CD4-positive, alpha-beta memory T cell (primary cell): ENCODE data around the gene SHMT2. TPM values are rescaled to one million over a fixed set of nuclear protein-coding genes. Genes with fewer than 3 reads are reported as not detected.
"Not testable (repeated sequence)": the region's sequence is repeated elsewhere in the genome, so short reads cannot be mapped to it uniquely, and the experiment has no call there.

Source experiments
- CTCF ChIA-PET: fragments of 350-600 bp; sonication (Branson Sonifier 250); formaldehyde crosslinking; loops from one replicate; lab custom pipeline; 2021; ENCODE audit warnings: inconsistent platforms; ENCODE audit not compliant: partially characterized antibody; lab: Charles Lee
- POLR2A ChIA-PET: fragments of 350-600 bp; sonication (Branson Sonifier 250); formaldehyde crosslinking; loops from one replicate; lab custom pipeline; 2021; ENCODE audit not compliant: partially characterized antibody; lab: Charles Lee
- DNase-seq, 5 donors: peaks; one replicate each; pipeline versions ENCODE4 v3.0.0 to v3.0.0-alpha.2; 2020 to 2022; ENCODE audit warnings: mixed read lengths in 1 of 5
- H3K27ac ChIP-seq: one replicate; pipeline ENCODE4 v1.7.0; 2013; ENCODE audit warnings: low read depth, low read length
- H3K27me3 ChIP-seq: 2 replicates; pipeline ENCODE4 v1.7.0; 2013; ENCODE audit warnings: mild to moderate bottlenecking, low read length, moderate library complexity; ENCODE audit not compliant: insufficient read depth
- H3K36me3 ChIP-seq: 2 replicates; pipeline ENCODE4 v1.7.0; 2013; ENCODE audit warnings: mild to moderate bottlenecking, low read length, moderate library complexity; ENCODE audit not compliant: insufficient read depth
- H3K4me1 ChIP-seq: 2 replicates; pipeline ENCODE4 v1.7.0; 2013; ENCODE audit warnings: mild to moderate bottlenecking, low read length, moderate library complexity; ENCODE audit not compliant: insufficient read depth
- H3K4me3 ChIP-seq, 2 donors: one replicate each; pipeline ENCODE4 v1.7.0; 2013; ENCODE audit warnings: low read length in 2 of 2, mild to moderate bottlenecking in 1 of 2
- H3K9me3 ChIP-seq, 2 donors: one replicate each; pipeline ENCODE4 v1.7.0; 2013; ENCODE audit warnings: low read length in 2 of 2, control low read depth in 1 of 2; ENCODE audit not compliant: control insufficient read depth in 1 of 2
- H3K27ac Mint-ChIP-seq, 7 donors: one replicate each; pipeline ENCODE4 v1.8.0; 2020 to 2021; ENCODE audit warnings: mixed read lengths in 7 of 7, mild to moderate bottlenecking in 6 of 7, inconsistent platforms in 3 of 7, moderate library complexity in 3 of 7
- H3K27me3 Mint-ChIP-seq, 2 donors: one replicate each; pipeline ENCODE4 v1.8.0; 2020 to 2021; ENCODE audit warnings: mixed read lengths in 2 of 2
- H3K36me3 Mint-ChIP-seq, 2 donors: one replicate each; pipeline ENCODE4 v1.8.0; 2020 to 2021; ENCODE audit warnings: mixed read lengths in 2 of 2, inconsistent platforms in 1 of 2, mild to moderate bottlenecking in 1 of 2
- H3K4me1 Mint-ChIP-seq, 4 donors: one replicate each; pipeline ENCODE4 v1.8.0; 2020 to 2021; ENCODE audit warnings: mixed read lengths in 4 of 4, mild to moderate bottlenecking in 1 of 4
- H3K4me3 Mint-ChIP-seq, 8 donors: one replicate each; pipeline ENCODE4 v1.8.0; 2020 to 2021; ENCODE audit warnings: mixed read lengths in 8 of 8, mild to moderate bottlenecking in 7 of 8, moderate library complexity in 6 of 8, inconsistent platforms in 3 of 8
- H3K9me3 Mint-ChIP-seq, 8 donors: one replicate each; pipeline ENCODE4 v1.8.0; 2020 to 2021; ENCODE audit warnings: mixed read lengths in 8 of 8, mild to moderate bottlenecking in 5 of 8, inconsistent platforms in 3 of 8, moderate library complexity in 1 of 8
- intact Hi-C: fragments of 100-400 bp; cut with micrococcal nuclease; formaldehyde crosslinking; loops from one replicate; pipeline ENCODE4 v1.15.1; 2023
- polyA plus RNA-seq, 2 donors: library from polyadenylated mRNA; unstranded; fragments of 300-500 nt; fragmentation: Illumina TruSeq; gene quantifications; one replicate each; pipeline ENCODE4 v1.2.3, GENCODE V29; 2021
- total RNA-seq, 2 experiments: library from RNA; stranded (reverse); gene quantifications; one replicate each; pipeline ENCODE4 v1.2.3, GENCODE V29; 2021

SHMT2 gene
- total and polyA plus RNA-seq, 4 experiments from 2014 or later: 39.8 to 46.1 (median 43.2) TPM

DNA sequence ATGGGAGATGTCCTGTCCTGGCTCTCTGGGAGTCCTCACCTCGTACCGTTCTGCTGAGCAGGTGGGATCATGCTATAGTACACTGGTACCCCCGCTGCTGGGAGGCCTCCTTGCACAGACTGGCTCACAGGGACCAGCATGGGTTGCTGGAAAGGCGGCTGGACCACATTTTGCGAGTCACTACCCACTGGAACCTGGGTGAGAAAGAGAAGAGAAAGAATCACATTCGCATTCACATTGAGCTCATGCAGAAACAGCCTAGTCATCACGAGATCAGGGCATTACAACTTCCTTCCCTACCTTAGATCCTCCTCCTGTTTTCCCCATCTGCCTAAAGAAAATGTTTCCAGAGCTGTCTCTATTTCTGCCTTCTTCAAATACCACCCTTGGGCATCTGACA lies 38.8 kb downstream of the SHMT2 start:
- Histone ChIP-seq H3K4me3 (no peak overlapping the region), H3K27me3 (no peaks in the 10 kb centered on the region), H3K27ac (no peak overlapping the region), H3K4me1 (no peaks in the 10 kb centered on the region), H3K36me3 (peaks cover 39% of the 10 kb centered on the region), H3K9me3 (no peaks in the 10 kb centered on the region)
- peaks cover 46 to 67% of the 10 kb centered on the region in 2 donors for H3K36me3 Mint-ChIP-seq
- peak overlapping the region in 3 of 7 donors; percentile 15 to 88 (median 28) for H3K27ac Mint-ChIP-seq
- peaks cover 0 to 4% (median 3%) of the 10 kb centered on the region in 4 donors for H3K4me1 Mint-ChIP-seq
- POLR2A ChIA-PET: no interaction called here
- H3K27me3 Mint-ChIP-seq: no peaks in the 10 kb centered on the region
- H3K4me3 Mint-ChIP-seq: no peak overlapping the region
- H3K9me3 Mint-ChIP-seq: no peaks in the 10 kb centered on the region
- CTCF ChIA-PET: interaction anchor here (1.4 kb wide), 1 partner anchor 26 kb away, joined by 3 read pairs; no protein-coding TSS in a partner anchor
- intact Hi-C loops: no loop called here
- no peak for DNase-seq

- H3K4me1 ChIP-seq: no peaks in the 10 kb centered on the region
- CTCF ChIA-PET: interaction anchor here (1.7 to 1.8 kb wide), 2 partner anchors 29 to 182 kb away, joined by 4 to 6 read pairs; no protein-coding TSS in a partner anchor
- Mint-ChIP-seq H3K27me3 (no peaks in the 10 kb centered on the region), H3K36me3 (peaks cover 53 to 73% of the 10 kb centered on the region in 2 donors), H3K4me1 (peaks cover 0 to 4% (median under 1%) of the 10 kb centered on the region in 4 donors), H3K27ac (peak overlapping the region in 4 of 7 donors; percentile 4 to 59 (median 36)), H3K9me3 (no peaks in the 10 kb centered on the region), H3K4me3 (no peak overlapping the region)
- no peaks in the 10 kb centered on the region for H3K27me3 ChIP-seq
- H3K27ac ChIP-seq: no peak overlapping the region
- POLR2A ChIA-PET: no interaction called here
- peaks cover 48% of the 10 kb centered on the region for H3K36me3 ChIP-seq
- no peak for DNase-seq
- intact Hi-C loops: no loop called here
- no peak overlapping the region for H3K4me3 ChIP-seq
- no peaks in the 10 kb centered on the region for H3K9me3 ChIP-seq
Measured at GRCh38 chr12:57270966-57271470, 41.5 kb downstream of the SHMT2 start.

- H3K4me3 Mint-ChIP-seq: no peak overlapping the region
Measured at GRCh38 chr12:57272337-57273151, 43.0 kb downstream of the SHMT2 start.

GRCh38 chr12:57273516-57273915 lies 44.0 kb downstream of the SHMT2 start:
- Histone ChIP-seq H3K27me3 (no peaks in the 10 kb centered on the region), H3K4me3 (no peak overlapping the region), H3K36me3 (peaks cover 42% of the 10 kb centered on the region), H3K27ac (no peak overlapping the region), H3K9me3 (no peaks in the 10 kb centered on the region), H3K4me1 (no peaks in the 10 kb centered on the region)
- ChIA-PET POLR2A (interaction anchor here (0.6 kb wide), 1 partner anchor 26 kb away, joined by 3 read pairs; no protein-coding TSS in a partner anchor), CTCF (interaction anchor here (1.0 to 2.3 kb wide), 2 partner anchors 9 to 16 kb away, joined by 3 to 12 read pairs; no protein-coding TSS in a partner anchor)
- Mint-ChIP-seq H3K27ac (peak overlapping the region in 1 of 7 donors; percentile 16), H3K4me3 (no peak overlapping the region), H3K9me3 (no peaks in the 10 kb centered on the region), H3K27me3 (no peaks in the 10 kb centered on the region), H3K36me3 (peaks cover 62 to 76% of the 10 kb centered on the region in 2 donors), H3K4me1 (peaks cover 0 to 9% (median 3%) of the 10 kb centered on the region in 4 donors)
- intact Hi-C loops: no loop called here
- no peak for DNase-seq

More at GRCh38 chr12:57272337-57273151, 43.0 kb downstream of the SHMT2 start:
- ChIA-PET CTCF (interaction anchor here (1.0 to 2.3 kb wide), 2 partner anchors 8 to 17 kb away, joined by 3 to 12 read pairs; no protein-coding TSS in a partner anchor), POLR2A (no interaction called here)
- Histone ChIP-seq H3K4me1 (no peaks in the 10 kb centered on the region), H3K9me3 (no peaks in the 10 kb centered on the region), H3K27me3 (no peaks in the 10 kb centered on the region), H3K27ac (no peak overlapping the region), H3K4me3 (no peak overlapping the region), H3K36me3 (peaks cover 38% of the 10 kb centered on the region)
- peak in 1 of 5 donors; percentile 27 for DNase-seq
- no peaks in the 10 kb centered on the region for H3K27me3 Mint-ChIP-seq
- intact Hi-C loops: no loop called here
- peak overlapping the region in 2 of 7 donors; percentile 16 to 64 for H3K27ac Mint-ChIP-seq
- H3K9me3 Mint-ChIP-seq: no peaks in the 10 kb centered on the region
- H3K36me3 Mint-ChIP-seq: peaks cover 59 to 74% of the 10 kb centered on the region in 2 donors
- peaks cover 0 to 4% (median 1%) of the 10 kb centered on the region in 4 donors for H3K4me1 Mint-ChIP-seq

DNA sequence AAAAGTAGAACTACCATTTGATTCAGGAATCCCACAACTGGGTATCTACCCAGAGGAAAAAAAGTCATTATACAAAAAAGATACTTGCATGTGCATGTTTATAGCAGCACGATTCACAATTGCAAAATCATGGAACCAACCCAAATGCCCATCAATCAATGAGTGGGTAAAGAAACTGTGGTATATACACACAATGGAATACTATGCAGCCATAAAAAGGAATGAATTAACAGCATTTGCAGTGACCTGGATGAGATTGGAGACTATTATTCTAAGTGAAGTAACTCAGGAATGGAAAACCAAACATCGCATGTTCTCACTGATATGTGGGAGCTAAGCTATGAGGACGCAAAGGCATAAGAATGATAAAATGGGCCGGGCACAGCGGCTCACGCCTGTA lies 46.7 kb downstream of the SHMT2 start:
- intact Hi-C loops, CTCF ChIA-PET: not testable (repeated sequence)

GRCh38 chr12:57276935-57277563 lies 47.5 kb downstream of the SHMT2 start:
- Histone ChIP-seq H3K4me1 (peaks cover 16% of the 10 kb centered on the region), H3K4me3 (no peak overlapping the region), H3K27ac (no peak overlapping the region), H3K36me3 (peaks cover 37% of the 10 kb centered on the region), H3K9me3 (no peaks in the 10 kb centered on the region), H3K27me3 (no peaks in the 10 kb centered on the region)
- DNase-seq: no peak
- peaks cover 13 to 26% (median 19%) of the 10 kb centered on the region in 4 donors for H3K4me1 Mint-ChIP-seq
- H3K27ac Mint-ChIP-seq: no peak overlapping the region
- CTCF ChIA-PET: interaction anchor here (1.0 to 1.6 kb wide), 4 partner anchors 9 to 185 kb away, joined by 3 to 10 read pairs (median 5); no protein-coding TSS in a partner anchor
- POLR2A ChIA-PET: interaction anchor here (0.6 kb wide), 1 partner anchor 13 kb away, joined by 3 read pairs; no protein-coding TSS in a partner anchor
- intact Hi-C loops: no loop called here
- H3K36me3 Mint-ChIP-seq: peaks cover 59 to 69% of the 10 kb centered on the region in 2 donors
- H3K9me3 Mint-ChIP-seq: peaks cover 0 to 1% (median 0%) of the 10 kb centered on the region in 8 donors
- H3K27me3 Mint-ChIP-seq: no peaks in the 10 kb centered on the region
- H3K4me3 Mint-ChIP-seq: no peak overlapping the region

More for the DNA sequence above, 46.7 kb downstream of the SHMT2 start:
- H3K27ac Mint-ChIP-seq, H3K9me3 ChIP-seq, POLR2A ChIA-PET, H3K27ac ChIP-seq, H3K4me3 Mint-ChIP-seq, H3K9me3 Mint-ChIP-seq, DNase-seq, H3K4me3 ChIP-seq, H3K27me3 Mint-ChIP-seq, H3K27me3 ChIP-seq: not testable (repeated sequence)
- peaks cover 13 to 26% (median 19%) of the 10 kb centered on the region in 4 donors for H3K4me1 Mint-ChIP-seq
- H3K36me3 Mint-ChIP-seq: peaks cover 59 to 72% of the 10 kb centered on the region in 2 donors
- Histone ChIP-seq H3K4me1 (peaks cover 16% of the 10 kb centered on the region), H3K36me3 (peaks cover 37% of the 10 kb centered on the region)
